Trophoblast cell (in vitro differentiated cells and primary cell): Measurements from ENCODE around the gene TPM2. TPM values are rescaled to one million over a fixed set of nuclear protein-coding genes. Genes with fewer than 3 reads are reported as not detected.

ENCODE experiments used
- DNase-seq, 2 donors: peaks; one replicate each; pipeline ENCODE4 v3.0.0-alpha.2; 2016
- H2AFZ ChIP-seq: 2 replicates; pipeline ENCODE4 v1.6.1; 2013; ENCODE audit warnings: low read length, moderate library complexity, mild to moderate bottlenecking; ENCODE audit not compliant: insufficient read depth, poor library complexity
- H2AK5ac ChIP-seq: 2 replicates; pipeline ENCODE4 v1.6.1; 2013; ENCODE audit warnings: mild to moderate bottlenecking, low read length
- H2BK120ac ChIP-seq: 2 replicates; pipeline ENCODE4 v1.6.1; 2013; ENCODE audit warnings: low read length, mild to moderate bottlenecking, moderate library complexity; ENCODE audit not compliant: insufficient read depth, poor library complexity
- H2BK12ac ChIP-seq: 2 replicates; pipeline ENCODE4 v1.6.1; 2013; ENCODE audit warnings: mild to moderate bottlenecking, low read length, moderate library complexity
- H2BK5ac ChIP-seq: 2 replicates; pipeline ENCODE4 v1.6.1; 2013; ENCODE audit warnings: low read length, low read depth, moderate library complexity, mild to moderate bottlenecking; ENCODE audit not compliant: poor library complexity
- H3K14ac ChIP-seq: 2 replicates; pipeline ENCODE4 v1.6.1; 2013; ENCODE audit warnings: mild to moderate bottlenecking, low read length
- H3K18ac ChIP-seq: 2 replicates; pipeline ENCODE4 v1.6.1; 2013; ENCODE audit warnings: mild to moderate bottlenecking, low read length
- H3K23ac ChIP-seq: 2 replicates; pipeline ENCODE4 v1.6.1; 2013; ENCODE audit warnings: low read length
- H3K27ac ChIP-seq: 2 replicates; pipeline ENCODE4 v1.5.1; 2013; ENCODE audit warnings: low read depth, mild to moderate bottlenecking, inconsistent platforms, low read length, moderate library complexity
- H3K27me3 ChIP-seq: 2 replicates; pipeline ENCODE4 v1.6.1; 2013; ENCODE audit warnings: inconsistent platforms, mild to moderate bottlenecking, low read length, moderate library complexity; ENCODE audit not compliant: insufficient read depth
- H3K36me3 ChIP-seq, 2 experiments: 1 replicate in 1 of 2; 2 replicates in 1 of 2; pipeline ENCODE4 v1.6.1; 2013; ENCODE audit warnings: low read length in 2 of 2, mild to moderate bottlenecking in 2 of 2, moderate library complexity in 1 of 2; ENCODE audit not compliant: insufficient read depth in 2 of 2, control insufficient read depth in 1 of 2
- H3K4ac ChIP-seq: 2 replicates; pipeline ENCODE4 v1.6.1; 2013; ENCODE audit warnings: low read depth, mild to moderate bottlenecking, low read length, moderate library complexity
- H3K4me1 ChIP-seq, 2 experiments: 1 replicate in 1 of 2; 2 replicates in 1 of 2; pipeline ENCODE4 v1.6.1; 2013; ENCODE audit warnings: low read length in 2 of 2, mild to moderate bottlenecking in 2 of 2, moderate library complexity in 1 of 2; ENCODE audit not compliant: insufficient read depth in 2 of 2, control insufficient read depth in 1 of 2
- H3K4me2 ChIP-seq: 2 replicates; pipeline ENCODE4 v1.6.1; 2013; ENCODE audit warnings: inconsistent platforms, mild to moderate bottlenecking, low read length, moderate library complexity
- H3K4me3 ChIP-seq: 2 replicates; pipeline ENCODE4 v1.5.1; 2013; ENCODE audit warnings: mild to moderate bottlenecking, low read depth, low read length, inconsistent platforms
- H3K79me1 ChIP-seq: one replicate; pipeline ENCODE4 v1.6.1; 2013; ENCODE audit warnings: low read length
- H3K79me2 ChIP-seq: 2 replicates; pipeline ENCODE4 v1.6.1; 2013; ENCODE audit warnings: low read length, mild to moderate bottlenecking; ENCODE audit not compliant: control insufficient read depth, insufficient read depth, poor library complexity
- H3K9ac ChIP-seq: 2 replicates; pipeline ENCODE4 v1.6.1; 2013; ENCODE audit warnings: mild to moderate bottlenecking, low read length
- H3K9me3 ChIP-seq: 2 replicates; pipeline ENCODE4 v1.6.1; 2013; ENCODE audit warnings: low read depth, mild to moderate bottlenecking, control low read depth, inconsistent platforms, low read length; ENCODE audit not compliant: insufficient read depth
- H4K12ac ChIP-seq: 2 replicates; pipeline ENCODE4 v1.6.1; 2013; ENCODE audit warnings: low read depth, mild to moderate bottlenecking, low read length, moderate library complexity
- H4K8ac ChIP-seq: 2 replicates; pipeline ENCODE4 v1.6.1; 2013; ENCODE audit warnings: low read depth, mild to moderate bottlenecking, low read length, moderate library complexity
- H4K91ac ChIP-seq: one replicate; pipeline ENCODE4 v1.6.1; 2013; ENCODE audit warnings: low read depth, mild to moderate bottlenecking, low read length, moderate library complexity
- WGBS: extraction: QIAGEN DNeasy Blood & Tissue Kit; methylation state at CpG from one replicate; pipeline ENCODE4 v1.1.7; 2013; ENCODE audit warnings: missing lambda C conversion rate; ENCODE audit not compliant: insufficient read length, insufficient coverage; ENCODE audit errors: extremely low coverage; 5-methylcytosine and 5-hydroxymethylcytosine counted together
- polyA plus RNA-seq: library from polyadenylated mRNA; stranded (reverse); fragments of 200-250 nt; gene quantifications from 2 replicates; pipeline ENCODE4 v1.2.3, GENCODE V29; 2013

TPM2 gene
- 307 and 309 TPM in 2 replicates for polyA plus RNA-seq

GRCh38 chr9:35689542-35690293, at the start of gene TPM2:
Gene TPM2, minus strand, starts transcription at chr9:35689925. Its CDS starts 108 bp downstream, at chr9:35689817.
- Histone ChIP-seq H3K14ac (peak within 1 kb of the TSS; percentile 95), H4K91ac (peak within 1 kb of the TSS; percentile 87), H3K9me3 (no peaks in the 10 kb centered on the region), H3K79me2 (peaks cover 14% of the 10 kb centered on the region), H4K12ac (peak within 1 kb of the TSS; percentile 69), H3K4me2 (peak within 1 kb of the TSS; percentile 68), H3K4me1 (peaks cover 16 to 24% of the 10 kb centered on the region in 2 experiments), H2BK5ac (peak within 1 kb of the TSS; percentile 76), H3K27ac (peak within 1 kb of the TSS; percentile 91), H2AFZ (peak within 1 kb of the TSS; percentile 72), H4K8ac (peak within 1 kb of the TSS; percentile 85), H3K79me1 (peaks cover 20% of the 10 kb centered on the region), H3K4me3 (peak within 1 kb of the TSS; percentile 87), H3K27me3 (no peaks in the 10 kb centered on the region), H3K4ac (peak within 1 kb of the TSS; percentile 92), H3K9ac (peak within 1 kb of the TSS; percentile 87), H2BK120ac (peak within 1 kb of the TSS; percentile 97), H2AK5ac (peak within 1 kb of the TSS; percentile 90), H3K18ac (peak within 1 kb of the TSS; percentile 96), H2BK12ac (peak within 1 kb of the TSS; percentile 51), H3K36me3 (peaks cover 17 to 18% of the 10 kb centered on the region in 2 experiments), H3K23ac (no peak within 1 kb of the TSS)
- DNase-seq: peak; percentile 40 to 52
- WGBS: no CpG with 5 or more reads among the region's 61 CpGs

- Histone ChIP-seq H3K4me1 (peaks cover 4 to 10% of the 10 kb centered on the region in 2 experiments), H3K36me3 (peaks cover 56 to 84% of the 10 kb centered on the region in 2 experiments), H2BK120ac (no peak overlapping the region), H3K18ac (no peak overlapping the region), H3K4me3 (no peak overlapping the region), H3K27me3 (no peaks in the 10 kb centered on the region), H4K91ac (no peak overlapping the region), H2BK12ac (no peak overlapping the region), H3K9me3 (peaks cover 1% of the 10 kb centered on the region), H3K14ac (no peak overlapping the region), H4K12ac (no peak overlapping the region), H4K8ac (no peak overlapping the region), H3K79me2 (no peaks in the 10 kb centered on the region), H3K4ac (no peak overlapping the region), H2BK5ac (no peak overlapping the region), H2AK5ac (no peak overlapping the region), H3K4me2 (no peak overlapping the region), H2AFZ (no peak overlapping the region), H3K23ac (no peak overlapping the region), H3K27ac (no peak overlapping the region), H3K9ac (no peak overlapping the region), H3K79me1 (no peaks in the 10 kb centered on the region)
- DNase-seq: no peak
- no CpG with 5 or more reads among the region's 7 CpGs for WGBS
These were observed 49.2 kb upstream of the TPM2 start for GRCh38 chr9:35738924-35739323.

- DNase-seq: no peak
- H2AK5ac ChIP-seq: no peak overlapping the region
- peaks cover 56 to 78% of the 10 kb centered on the region in 2 experiments for H3K36me3 ChIP-seq
- no peak overlapping the region for H3K27ac ChIP-seq
- H2BK120ac ChIP-seq: no peak overlapping the region
- H3K14ac ChIP-seq: no peak overlapping the region
- no peak overlapping the region for H2BK5ac ChIP-seq
- no peak overlapping the region for H3K4me3 ChIP-seq
- H2BK12ac ChIP-seq: no peak overlapping the region
- no peaks in the 10 kb centered on the region for H3K79me1 ChIP-seq
- no peak overlapping the region for H2AFZ ChIP-seq
- H4K91ac ChIP-seq: no peak overlapping the region
- H3K9me3 ChIP-seq: peaks cover 1% of the 10 kb centered on the region
- peaks cover 1 to 5% of the 10 kb centered on the region in 2 experiments for H3K4me1 ChIP-seq
- WGBS: no CpG with 5 or more reads among the region's 4 CpGs
- no peak overlapping the region for H3K23ac ChIP-seq
- no peaks in the 10 kb centered on the region for H3K79me2 ChIP-seq
- no peak overlapping the region for H3K9ac ChIP-seq
- no peak overlapping the region for H3K18ac ChIP-seq
- no peaks in the 10 kb centered on the region for H3K27me3 ChIP-seq
- no peak overlapping the region for H3K4ac ChIP-seq
- H3K4me2 ChIP-seq: no peak overlapping the region
- H4K8ac ChIP-seq: no peak overlapping the region
- H4K12ac ChIP-seq: no peak overlapping the region
These were observed 48.5 kb upstream of the TPM2 start for GRCh38 chr9:35738186-35738585.

- no peak for DNase-seq
- Histone ChIP-seq H3K79me1 (peaks cover 5% of the 10 kb centered on the region), H3K36me3 (peaks cover 56 to 75% of the 10 kb centered on the region in 2 experiments), H2BK12ac (no peak overlapping the region), H3K4me1 (peaks cover 2 to 8% of the 10 kb centered on the region in 2 experiments), H3K9ac (no peak overlapping the region), H3K4me3 (no peak overlapping the region), H3K9me3 (peaks cover 1% of the 10 kb centered on the region), H3K4me2 (no peak overlapping the region), H3K79me2 (peaks cover 5% of the 10 kb centered on the region), H2BK120ac (no peak overlapping the region), H3K18ac (no peak overlapping the region), H3K14ac (no peak overlapping the region), H2AFZ (no peak overlapping the region), H3K27ac (no peak overlapping the region), H2BK5ac (no peak overlapping the region), H4K8ac (no peak overlapping the region), H3K23ac (no peak overlapping the region), H3K27me3 (no peaks in the 10 kb centered on the region), H4K91ac (no peak overlapping the region), H2AK5ac (no peak overlapping the region), H3K4ac (no peak overlapping the region), H4K12ac (no peak overlapping the region)
- WGBS: no CpG with 5 or more reads among the region's 7 CpGs
These were observed 47.4 kb upstream of the TPM2 start for GRCh38 chr9:35737143-35737542.
